Neural progenitor cell (in vitro differentiated cells): Measurements from ENCODE around the gene USP17L10. TPM values are rescaled to one million over a fixed set of nuclear protein-coding genes. Genes with fewer than 3 reads are reported as not detected.
"Not testable (repeated sequence)": the region's sequence is repeated elsewhere in the genome, so short reads cannot be mapped to it uniquely, and the experiment has no call there.

Experiments
- DNase-seq: peaks from one replicate; pipeline ENCODE4 v3.0.0-alpha.2; 2016; ENCODE audit warnings: low spot score
- H2AFZ ChIP-seq: fragments of 200-600 bp; sonication (generic); replicated peaks from 2 replicates; pipeline ENCODE4 v1.6.1; 2016; ENCODE audit warnings: antibody characterized with exemption
- H3F3A ChIP-seq: fragments of 200-600 bp; sonication (generic); 2 replicates; pipeline ENCODE4 v1.6.1; 2016; ENCODE audit warnings: antibody characterized with exemption, low read depth
- H3K27ac ChIP-seq: fragments of 200-600 bp; sonication (generic); 2 replicates; pipeline ENCODE4 v1.5.1; 2016; ENCODE audit warnings: mild to moderate bottlenecking
- H3K27me3 ChIP-seq: fragments of 200-600 bp; sonication (generic); 2 replicates; pipeline ENCODE4 v1.6.1; 2016; ENCODE audit warnings: mild to moderate bottlenecking, moderate library complexity
- H3K36me3 ChIP-seq: fragments of 200-600 bp; sonication (generic); 2 replicates; pipeline ENCODE4 v1.5.1; 2016
- H3K4me1 ChIP-seq: fragments of 200-600 bp; sonication (generic); 2 replicates; pipeline ENCODE4 v1.6.1; 2016; ENCODE audit warnings: mixed run types
- H3K4me2 ChIP-seq: fragments of 200-600 bp; sonication (generic); 2 replicates; pipeline ENCODE4 v1.6.1; 2016
- H3K4me3 ChIP-seq: fragments of 200-600 bp; sonication (generic); 2 replicates; pipeline ENCODE4 v1.5.1; 2016
- H3K79me2 ChIP-seq: fragments of 200-600 bp; sonication (generic); 2 replicates; pipeline ENCODE4 v1.6.1; 2016; ENCODE audit warnings: low read depth
- H3K9ac ChIP-seq: fragments of 200-600 bp; sonication (generic); 2 replicates; pipeline ENCODE4 v1.6.1; 2016
- H3K9me3 ChIP-seq: fragments of 200-600 bp; sonication (generic); 2 replicates; pipeline ENCODE4 v1.5.1; 2016; ENCODE audit warnings: low read depth
- H4K20me1 ChIP-seq: fragments of 200-600 bp; sonication (generic); 2 replicates; pipeline ENCODE4 v1.6.1; 2016; ENCODE audit warnings: low read depth
- H3K27ac Mint-ChIP-seq: 3 replicates; pipeline ENCODE4 v1.8.0; 2021; ENCODE audit warnings: mixed read lengths
- H3K27me3 Mint-ChIP-seq: 2 replicates; pipeline ENCODE4 v1.8.0; 2022; ENCODE audit warnings: low read depth, mild to moderate bottlenecking, inconsistent platforms, moderate library complexity, mixed read lengths; ENCODE audit not compliant: insufficient read depth
- H3K36me3 Mint-ChIP-seq: 3 replicates; pipeline ENCODE4 v1.8.0; 2021; ENCODE audit warnings: mixed read lengths
- H3K4me1 Mint-ChIP-seq: 3 replicates; pipeline ENCODE4 v1.8.0; 2021; ENCODE audit warnings: mixed read lengths
- H3K4me3 Mint-ChIP-seq: 3 replicates; pipeline ENCODE4 v1.8.0; 2021; ENCODE audit warnings: mild to moderate bottlenecking, moderate library complexity, mixed read lengths
- H3K9me3 Mint-ChIP-seq: 3 replicates; pipeline ENCODE4 v1.8.0; 2020; ENCODE audit warnings: mixed read lengths
- total RNA-seq: library from RNA; depleted of rRNA; stranded (reverse); fragments of >200 nt; gene quantifications from 2 replicates; pipeline ENCODE4 v1.2.3, GENCODE V29; 2015; ENCODE audit warnings: low replicate concordance

Gene USP17L10
- not detected in 2 replicates for total RNA-seq

DNA sequence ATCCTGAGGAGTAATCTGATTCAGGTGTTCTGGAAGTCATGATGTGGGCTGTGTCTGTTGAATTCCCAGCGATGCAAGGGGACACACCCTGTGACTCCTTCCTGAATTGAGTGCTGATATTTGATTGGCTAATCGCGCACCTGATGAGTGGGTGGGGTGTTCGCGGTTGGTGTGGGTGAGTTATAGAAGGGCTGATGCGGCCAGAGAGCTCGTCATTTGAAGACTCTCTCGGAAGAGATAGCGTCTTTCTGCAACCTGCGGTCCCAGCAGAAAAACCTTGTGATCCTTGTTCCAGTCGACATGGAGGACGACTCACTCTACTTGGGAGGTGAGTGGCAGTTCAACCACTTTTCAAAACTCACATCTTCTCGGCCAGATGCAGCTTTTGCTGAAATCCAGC is at the start of gene USP17L10:
Gene USP17L10, plus strand, starts transcription at position 301 of the 400 bp plus-strand sequence. Its CDS starts 0 bp downstream, at position 301.
- H3K79me2 ChIP-seq, H3K27ac Mint-ChIP-seq, H3K4me2 ChIP-seq: not testable (repeated sequence)

DNA sequence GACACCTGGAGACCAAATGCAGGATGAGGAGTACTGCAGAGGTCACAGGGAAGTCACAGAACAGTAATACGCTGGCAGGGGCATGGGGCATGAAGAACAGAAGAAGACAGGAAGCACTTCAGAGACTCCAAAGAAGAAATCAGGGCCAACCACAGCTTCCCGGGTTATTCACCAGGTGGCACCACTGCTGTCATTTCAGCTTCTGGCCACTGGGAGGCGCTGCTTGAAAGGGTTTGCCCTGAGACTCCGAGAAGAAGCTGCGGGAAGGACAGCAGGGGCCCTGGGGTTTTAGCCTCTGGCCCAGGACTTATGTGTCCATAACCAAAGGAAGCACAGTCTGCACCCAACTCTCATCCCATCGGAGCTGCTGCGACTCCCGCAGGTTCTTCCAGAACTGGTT is 44.5 kb upstream of the USP17L10 start:
- not testable (repeated sequence) for H3K27me3 Mint-ChIP-seq, H3K4me3 Mint-ChIP-seq, H3K9me3 Mint-ChIP-seq, H4K20me1 ChIP-seq, H3K36me3 ChIP-seq, H3K9me3 ChIP-seq, DNase-seq, H3K27ac Mint-ChIP-seq, H3K4me1 ChIP-seq, H3K4me1 Mint-ChIP-seq, H3K27ac ChIP-seq, H3K27me3 ChIP-seq, H3K9ac ChIP-seq, H2AFZ ChIP-seq, H3F3A ChIP-seq, H3K79me2 ChIP-seq, H3K36me3 Mint-ChIP-seq, H3K4me3 ChIP-seq, H3K4me2 ChIP-seq

More for the DNA sequence above, at the start of gene USP17L10:
- H3F3A ChIP-seq, H4K20me1 ChIP-seq, H3K4me1 Mint-ChIP-seq, H3K4me3 ChIP-seq, H3K9me3 ChIP-seq, H3K4me3 Mint-ChIP-seq, H3K27me3 Mint-ChIP-seq, H2AFZ ChIP-seq, H3K27ac ChIP-seq, H3K36me3 Mint-ChIP-seq, H3K9me3 Mint-ChIP-seq, DNase-seq, H3K27me3 ChIP-seq, H3K9ac ChIP-seq, H3K36me3 ChIP-seq, H3K4me1 ChIP-seq: not testable (repeated sequence)

DNA sequence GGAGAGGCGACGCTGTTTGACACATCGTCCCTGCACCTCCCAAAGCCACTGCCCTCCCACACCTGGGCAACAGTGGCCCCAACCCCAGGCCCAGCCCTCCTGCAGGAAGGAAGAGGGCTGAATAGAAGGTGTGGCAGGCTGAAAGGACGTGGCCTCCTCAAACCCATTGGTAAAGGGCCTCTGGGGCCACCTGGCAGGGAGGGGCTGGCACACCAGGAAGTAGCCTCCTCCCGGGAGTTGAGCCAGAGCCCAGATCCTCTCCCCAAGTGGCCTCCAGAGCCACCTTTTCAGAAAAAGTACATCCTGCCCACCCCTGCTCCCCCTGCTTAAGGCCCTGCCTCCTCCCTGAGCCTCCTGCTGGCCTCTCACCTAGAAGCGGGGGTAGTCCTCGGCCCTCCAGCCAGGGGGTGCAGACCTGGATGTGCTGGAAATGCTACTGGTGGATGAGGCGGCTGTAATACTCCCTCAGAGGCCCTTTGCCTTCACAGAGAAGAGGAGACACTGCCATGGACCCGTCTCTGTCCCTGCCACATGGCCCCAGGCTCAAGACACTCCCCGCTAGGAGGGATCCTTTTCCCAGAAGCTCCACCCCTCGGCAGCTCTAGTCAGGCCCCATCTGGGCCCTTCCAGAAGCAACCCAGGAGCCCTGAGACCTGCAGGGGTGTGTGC is 40.5 kb upstream of the USP17L10 start, which contains the start of gene FAM90A26:
Gene FAM90A26, plus strand, starts transcription at position 619 of the 669 bp plus-strand sequence. CDS start 2,764 bp downstream, outside the sequence.
- not testable (repeated sequence) for H3K9ac ChIP-seq, DNase-seq, H4K20me1 ChIP-seq, H3K4me3 ChIP-seq, H3K4me1 Mint-ChIP-seq, H3K79me2 ChIP-seq, H3K4me3 Mint-ChIP-seq, H3K36me3 ChIP-seq, H2AFZ ChIP-seq, H3K4me2 ChIP-seq, H3K27me3 ChIP-seq, H3K36me3 Mint-ChIP-seq, H3K27ac ChIP-seq, H3K9me3 ChIP-seq, H3K9me3 Mint-ChIP-seq, H3F3A ChIP-seq, H3K27ac Mint-ChIP-seq, H3K27me3 Mint-ChIP-seq, H3K4me1 ChIP-seq

- not testable (repeated sequence) for H3K9me3 ChIP-seq, H3K36me3 Mint-ChIP-seq, H3K27ac Mint-ChIP-seq, H3K4me3 ChIP-seq, H3K9ac ChIP-seq, H3K27me3 Mint-ChIP-seq, H2AFZ ChIP-seq, H3K4me3 Mint-ChIP-seq, H3K4me2 ChIP-seq, H3K4me1 Mint-ChIP-seq, H4K20me1 ChIP-seq, H3K27me3 ChIP-seq, H3K4me1 ChIP-seq, H3K79me2 ChIP-seq, H3K27ac ChIP-seq, H3K36me3 ChIP-seq, H3F3A ChIP-seq, DNase-seq, H3K9me3 Mint-ChIP-seq
Measured at GRCh38 chr4:9214701-9215100, 4.2 kb downstream of the USP17L10 start.

DNA sequence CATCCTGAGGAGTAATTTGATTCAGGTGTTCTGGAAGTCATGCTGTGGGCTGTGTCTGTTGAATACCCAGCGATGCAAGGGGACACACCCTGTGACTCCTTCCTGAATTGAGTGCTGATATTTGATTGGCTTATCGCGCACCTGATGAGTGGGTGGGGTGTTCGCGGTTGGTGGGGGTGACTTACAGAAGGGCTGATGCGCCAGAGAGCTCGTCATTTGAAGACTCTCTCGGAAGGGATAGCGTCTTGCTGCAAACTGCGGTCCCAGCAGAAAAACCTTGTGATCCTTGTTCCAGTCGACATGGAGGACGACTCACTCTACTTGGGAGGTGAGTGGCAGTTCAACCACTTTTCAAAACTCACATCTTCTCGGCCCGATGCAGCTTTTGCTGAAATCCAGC is 4.6 kb downstream of the USP17L10 start, which contains the start of gene USP17L11:
Gene USP17L11, plus strand, starts transcription at position 301 of the 400 bp plus-strand sequence. Its CDS starts 0 bp downstream, at position 301.
- H3K4me3 ChIP-seq, H3K9me3 ChIP-seq, H3K4me3 Mint-ChIP-seq, H3K9ac ChIP-seq, H3K4me2 ChIP-seq, H3F3A ChIP-seq, H3K9me3 Mint-ChIP-seq, H3K4me1 Mint-ChIP-seq, H2AFZ ChIP-seq, H3K27me3 Mint-ChIP-seq, H3K79me2 ChIP-seq, H3K36me3 ChIP-seq, H4K20me1 ChIP-seq, DNase-seq, H3K27ac ChIP-seq, H3K27ac Mint-ChIP-seq, H3K27me3 ChIP-seq, H3K36me3 Mint-ChIP-seq, H3K4me1 ChIP-seq: not testable (repeated sequence)

- not testable (repeated sequence) for H3K27me3 ChIP-seq, H3F3A ChIP-seq, H3K79me2 ChIP-seq, H3K4me3 ChIP-seq, DNase-seq, H3K4me1 ChIP-seq, H3K4me2 ChIP-seq, H3K9ac ChIP-seq, H4K20me1 ChIP-seq, H3K4me1 Mint-ChIP-seq, H3K27ac ChIP-seq, H3K27ac Mint-ChIP-seq, H3K9me3 Mint-ChIP-seq, H3K9me3 ChIP-seq, H3K36me3 ChIP-seq, H3K27me3 Mint-ChIP-seq, H3K4me3 Mint-ChIP-seq, H2AFZ ChIP-seq, H3K36me3 Mint-ChIP-seq
Measured at GRCh38 chr4:9219852-9220251, 9.4 kb downstream of the USP17L10 start, which contains the start of gene USP17L12. USP17L12 (plus strand) TSS chr4:9220152; CDS start chr4:9220152, 0 bp downstream.

GRCh38 chr4:9224596-9224995 is 14.1 kb downstream of the USP17L10 start, which contains the start of gene USP17L13:
USP17L13 (plus strand) TSS chr4:9224896; CDS start chr4:9224896, 0 bp downstream.
- H3K4me1 ChIP-seq, H2AFZ ChIP-seq, H3K4me1 Mint-ChIP-seq, H3K27me3 Mint-ChIP-seq, H3K9ac ChIP-seq, H3K9me3 ChIP-seq, H3K79me2 ChIP-seq, H3K36me3 ChIP-seq, H3K36me3 Mint-ChIP-seq, H3K4me3 Mint-ChIP-seq, H3K27me3 ChIP-seq, H4K20me1 ChIP-seq, H3K9me3 Mint-ChIP-seq, DNase-seq, H3K4me2 ChIP-seq, H3F3A ChIP-seq, H3K4me3 ChIP-seq, H3K27ac ChIP-seq, H3K27ac Mint-ChIP-seq: not testable (repeated sequence)

DNA sequence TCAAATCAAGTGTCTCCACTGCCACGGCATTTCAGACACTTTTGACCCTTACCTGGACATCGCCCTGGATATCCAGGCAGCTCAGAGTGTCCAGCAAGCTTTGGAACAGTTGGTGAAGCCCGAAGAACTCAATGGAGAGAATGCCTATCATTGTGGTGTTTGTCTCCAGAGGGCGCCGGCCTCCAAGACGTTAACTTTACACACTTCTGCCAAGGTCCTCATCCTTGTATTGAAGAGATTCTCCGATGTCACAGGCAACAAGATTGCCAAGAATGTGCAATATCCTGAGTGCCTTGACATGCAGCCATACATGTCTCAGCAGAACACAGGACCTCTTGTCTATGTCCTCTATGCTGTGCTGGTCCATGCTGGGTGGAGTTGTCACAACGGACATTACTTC is 19.8 kb downstream of the USP17L10 start:
- not testable (repeated sequence) for H3K4me1 ChIP-seq, H4K20me1 ChIP-seq, H3F3A ChIP-seq, H3K9me3 ChIP-seq, H3K4me2 ChIP-seq, H3K27me3 Mint-ChIP-seq, H3K9me3 Mint-ChIP-seq, H3K4me3 ChIP-seq, H3K9ac ChIP-seq, H3K36me3 ChIP-seq, DNase-seq, H3K4me1 Mint-ChIP-seq, H3K36me3 Mint-ChIP-seq, H3K27ac ChIP-seq, H2AFZ ChIP-seq, H3K27me3 ChIP-seq, H3K79me2 ChIP-seq, H3K27ac Mint-ChIP-seq, H3K4me3 Mint-ChIP-seq
